Muscle layer of duodenum (tissue), 2 donors: ENCODE results near the gene DIAPH2.

Experiments used
- H3K27ac ChIP-seq: one replicate; pipeline ENCODE4 v1.7.0; 2013; ENCODE audit warnings: mild to moderate bottlenecking, low read length
- H3K27me3 ChIP-seq: one replicate; pipeline ENCODE4 v1.7.0; 2013; ENCODE audit warnings: low read depth, mild to moderate bottlenecking, control low read depth, low read length
- H3K36me3 ChIP-seq, 2 donors: one replicate each; pipeline ENCODE4 v1.7.0; 2013; ENCODE audit warnings: low read length in 2 of 2, control low read depth in 1 of 2, mild to moderate bottlenecking in 1 of 2; ENCODE audit not compliant: insufficient read depth in 2 of 2, control insufficient read depth in 1 of 2
- H3K4me1 ChIP-seq, 2 donors: one replicate each; pipeline ENCODE4 v1.7.0; 2013; ENCODE audit warnings: low read length in 2 of 2, mild to moderate bottlenecking in 2 of 2, control low read depth in 1 of 2, moderate library complexity in 1 of 2; ENCODE audit not compliant: insufficient read depth in 2 of 2, control insufficient read depth in 1 of 2
- H3K4me3 ChIP-seq, 2 donors: one replicate each; pipeline ENCODE4 v1.7.0; 2013; ENCODE audit warnings: low read length in 2 of 2, low read depth in 1 of 2, mild to moderate bottlenecking in 1 of 2
- H3K9me3 ChIP-seq, 2 donors: one replicate each; pipeline ENCODE4 v1.7.0; 2013; ENCODE audit warnings: low read length in 2 of 2, control low read depth in 1 of 2, mild to moderate bottlenecking in 1 of 2; ENCODE audit not compliant: control insufficient read depth in 1 of 2
- donor health status: healthy.

Gene DIAPH2

GRCh38 chrX:96883608-96884007, 199.0 kb downstream of the DIAPH2 start, which contains the start of gene RPA4:
Gene RPA4 (plus strand): TSS chrX:96883908. CDS start chrX:96884311, 403 bp downstream.
- no peaks in the 10 kb centered on the region for H3K9me3 ChIP-seq
- H3K27ac ChIP-seq, result no peak within 1 kb of the TSS
- no peaks in the 10 kb centered on the region for H3K4me1 ChIP-seq
- H3K36me3 ChIP-seq, result no peaks in the 10 kb centered on the region
- no peak within 1 kb of the TSS for H3K4me3 ChIP-seq
- H3K27me3 ChIP-seq, result no peaks in the 10 kb centered on the region

GRCh38 chrX:96884027-96884426, 199.4 kb downstream of the DIAPH2 start:
- Histone ChIP-seq H3K27ac (no peak overlapping the region), H3K36me3 (no peaks in the 10 kb centered on the region), H3K27me3 (no peaks in the 10 kb centered on the region), H3K4me1 (no peaks in the 10 kb centered on the region), H3K4me3 (no peak overlapping the region), H3K9me3 (no peaks in the 10 kb centered on the region)

DNA sequence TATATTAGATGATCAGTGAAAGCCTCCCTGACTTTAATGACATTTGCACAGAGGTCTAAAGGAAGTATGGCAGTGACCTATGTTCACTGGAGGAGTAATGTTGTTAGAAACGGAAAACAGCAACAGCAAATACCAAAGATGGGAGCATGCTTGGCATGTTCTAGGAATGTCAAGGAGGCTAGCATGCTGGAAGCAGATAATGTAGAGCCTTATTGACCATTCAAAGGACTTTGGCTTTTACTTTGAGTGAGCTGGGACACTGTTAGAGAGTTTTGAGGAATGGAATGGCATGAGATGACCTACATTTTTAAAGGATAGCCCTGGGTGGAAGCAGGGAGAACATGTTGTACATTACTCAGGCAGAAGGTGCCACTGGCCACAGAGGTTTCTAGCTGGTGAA, 205.1 kb downstream of the DIAPH2 start:
- no peak overlapping the region for H3K27ac ChIP-seq
- no peak overlapping the region for H3K4me3 ChIP-seq
- H3K4me1 ChIP-seq, result no peaks in the 10 kb centered on the region
- no peaks in the 10 kb centered on the region for H3K27me3 ChIP-seq
- H3K9me3 ChIP-seq, result no peaks in the 10 kb centered on the region
- H3K36me3 ChIP-seq, result no peaks in the 10 kb centered on the region

GRCh38 chrX:96906741-96907140, 222.1 kb downstream of the DIAPH2 start:
- no peak overlapping the region for H3K27ac ChIP-seq
- no peaks in the 10 kb centered on the region for H3K27me3 ChIP-seq

GRCh38 chrX:96907516-96908272, 223.1 kb downstream of the DIAPH2 start:
- no peak overlapping the region for H3K4me3 ChIP-seq
- H3K27me3 ChIP-seq, result no peaks in the 10 kb centered on the region
- no peak overlapping the region for H3K27ac ChIP-seq
- no peaks in the 10 kb centered on the region for H3K4me1 ChIP-seq
- H3K36me3 ChIP-seq, result no peaks in the 10 kb centered on the region
- no peaks in the 10 kb centered on the region for H3K9me3 ChIP-seq

More at GRCh38 chrX:96906741-96907140, 222.1 kb downstream of the DIAPH2 start:
- Histone ChIP-seq H3K9me3 (no peaks in the 10 kb centered on the region), H3K4me3 (no peak overlapping the region), H3K36me3 (no peaks in the 10 kb centered on the region), H3K4me1 (no peaks in the 10 kb centered on the region)

DNA sequence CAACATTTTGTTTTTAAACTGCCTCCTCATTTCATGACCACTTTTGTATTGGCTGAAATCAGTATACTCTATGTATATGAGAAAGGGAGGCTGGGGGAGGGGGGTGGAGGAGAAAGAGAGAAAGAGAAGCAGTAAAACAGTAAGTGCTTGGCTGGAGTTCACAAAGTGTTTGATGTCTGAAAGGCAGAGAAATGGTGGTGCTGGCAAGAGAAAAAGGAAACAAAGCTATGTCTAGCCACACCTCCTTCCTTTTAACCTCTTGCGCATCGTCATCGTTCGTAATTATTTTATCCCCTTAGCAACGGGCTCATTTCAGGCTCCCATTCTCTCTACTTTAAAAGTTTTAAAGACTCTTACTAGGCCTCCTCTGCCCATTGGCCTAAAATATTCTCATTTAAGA, 224.6 kb downstream of the DIAPH2 start:
- no peaks in the 10 kb centered on the region for H3K27me3 ChIP-seq
- no peaks in the 10 kb centered on the region for H3K4me1 ChIP-seq
- H3K36me3 ChIP-seq, result no peaks in the 10 kb centered on the region
- no peaks in the 10 kb centered on the region for H3K9me3 ChIP-seq
- no peak overlapping the region for H3K27ac ChIP-seq
- no peak overlapping the region for H3K4me3 ChIP-seq

- Histone ChIP-seq H3K27ac (no peak overlapping the region), H3K36me3 (no peaks in the 10 kb centered on the region), H3K4me3 (no peak overlapping the region), H3K9me3 (no peaks in the 10 kb centered on the region), H3K4me1 (no peaks in the 10 kb centered on the region), H3K27me3 (no peaks in the 10 kb centered on the region)
Measured at GRCh38 chrX:96918864-96919263, 234.2 kb downstream of the DIAPH2 start.

- Histone ChIP-seq H3K36me3 (no peaks in the 10 kb centered on the region), H3K27ac (no peak overlapping the region), H3K9me3 (no peaks in the 10 kb centered on the region), H3K4me3 (no peak overlapping the region), H3K4me1 (no peaks in the 10 kb centered on the region), H3K27me3 (no peaks in the 10 kb centered on the region)
Measured at GRCh38 chrX:96919672-96920071, 235.0 kb downstream of the DIAPH2 start.

GRCh38 chrX:96924581-96924980, 239.9 kb downstream of the DIAPH2 start:
- Histone ChIP-seq H3K27ac (no peak overlapping the region), H3K36me3 (no peaks in the 10 kb centered on the region), H3K4me3 (no peak overlapping the region), H3K9me3 (no peaks in the 10 kb centered on the region), H3K4me1 (no peaks in the 10 kb centered on the region), H3K27me3 (no peaks in the 10 kb centered on the region)

DNA sequence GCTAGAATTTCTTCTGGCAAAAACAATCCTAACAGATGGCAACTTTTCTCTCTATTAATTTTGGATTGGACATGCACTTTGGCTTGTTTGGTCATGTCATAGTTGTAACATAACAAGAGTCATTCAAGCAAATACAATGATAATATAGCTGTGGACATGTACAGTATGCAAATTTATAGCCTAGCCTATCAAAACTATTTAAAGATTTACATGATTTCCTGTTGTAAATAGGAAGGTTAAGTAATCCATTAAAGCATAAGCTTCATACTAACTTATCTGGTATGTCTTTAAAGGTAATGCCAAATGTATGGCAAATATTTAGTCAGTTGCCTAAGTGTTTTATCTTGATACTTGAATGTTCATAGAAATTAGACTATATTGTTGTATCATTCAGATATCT, 244.4 kb downstream of the DIAPH2 start:
- no peak overlapping the region for H3K4me3 ChIP-seq
- H3K4me1 ChIP-seq, result no peaks in the 10 kb centered on the region
- no peaks in the 10 kb centered on the region for H3K9me3 ChIP-seq
- H3K27ac ChIP-seq, result no peak overlapping the region
- no peaks in the 10 kb centered on the region for H3K36me3 ChIP-seq
- H3K27me3 ChIP-seq, result no peaks in the 10 kb centered on the region

GRCh38 chrX:96957718-96958117, 273.1 kb downstream of the DIAPH2 start:
- Histone ChIP-seq H3K27me3 (no peaks in the 10 kb centered on the region), H3K36me3 (peaks cover 0 to 23% of the 10 kb centered on the region in 2 donors), H3K9me3 (no peaks in the 10 kb centered on the region), H3K4me1 (no peaks in the 10 kb centered on the region), H3K4me3 (no peak overlapping the region), H3K27ac (no peak overlapping the region)

DNA sequence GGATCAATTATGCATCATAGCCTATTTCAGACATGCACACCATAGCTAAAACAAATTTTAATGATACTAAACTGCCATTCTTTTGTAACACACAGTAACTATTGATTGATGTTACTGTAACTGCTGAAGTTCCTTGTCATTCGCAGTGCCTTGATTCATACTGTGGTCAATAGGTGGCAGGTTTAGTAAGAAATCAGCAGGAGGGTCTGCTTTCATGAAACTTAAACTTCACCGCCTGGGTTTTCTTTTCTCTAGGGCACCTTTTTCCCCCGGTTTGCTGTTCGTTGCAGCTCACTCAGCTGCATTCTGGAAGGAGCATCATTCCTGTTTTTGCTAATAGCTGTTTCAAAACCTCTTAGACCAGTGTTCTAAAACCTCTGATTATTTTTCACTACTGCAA, 287.2 kb downstream of the DIAPH2 start:
- H3K36me3 ChIP-seq, result no peaks in the 10 kb centered on the region
- no peak overlapping the region for H3K4me3 ChIP-seq
- no peaks in the 10 kb centered on the region for H3K4me1 ChIP-seq
- no peak overlapping the region for H3K27ac ChIP-seq
- no peaks in the 10 kb centered on the region for H3K27me3 ChIP-seq
- H3K9me3 ChIP-seq, result no peaks in the 10 kb centered on the region
